Measurements from ENCODE around the gene SKIC2.
"Not testable (repeated sequence)": the region's sequence is repeated elsewhere in the genome, so short reads cannot be mapped to it uniquely, and the experiment has no call there.

SKIC2 gene

GRCh38 chr6:32007086-32007485 lies 48.1 kb downstream of the SKIC2 start:
- DNase-seq = not testable (repeated sequence)

GRCh38 chr6:32008037-32008436 lies 49.1 kb downstream of the SKIC2 start:
- DNase-seq = not testable (repeated sequence)

- DNase-seq = peak; percentile 24
Measured at GRCh38 chr6:32008616-32009015, 49.6 kb downstream of the SKIC2 start.

GRCh38 chr6:32009537-32009936 lies 50.6 kb downstream of the SKIC2 start:
- DNase-seq = not testable (repeated sequence)

- not testable (repeated sequence) for DNase-seq
Measured at GRCh38 chr6:32010856-32011530, 52.0 kb downstream of the SKIC2 start.

- DNase-seq = not testable (repeated sequence)
Measured at GRCh38 chr6:32012941-32013617, 54.1 kb downstream of the SKIC2 start.

GRCh38 chr6:32013738-32014137 lies 54.8 kb downstream of the SKIC2 start:
- not testable (repeated sequence) for DNase-seq

- DNase-seq = not testable (repeated sequence)
Measured at GRCh38 chr6:32014547-32014946, 55.6 kb downstream of the SKIC2 start, which contains the start of gene C4B. Gene C4B, plus strand, starts transcription at chr6:32014795. Its CDS starts 51 bp downstream, at chr6:32014846.

Data from NCI-H524 treated with DMSO at 0.1 percent for 48 hours (cell line).